ENCODE measurements around the gene FAM118B.
"Not testable (repeated sequence)": the region's sequence is repeated elsewhere in the genome, so short reads cannot be mapped to it uniquely, and the experiment has no call there.

FAM118B gene

DNA sequence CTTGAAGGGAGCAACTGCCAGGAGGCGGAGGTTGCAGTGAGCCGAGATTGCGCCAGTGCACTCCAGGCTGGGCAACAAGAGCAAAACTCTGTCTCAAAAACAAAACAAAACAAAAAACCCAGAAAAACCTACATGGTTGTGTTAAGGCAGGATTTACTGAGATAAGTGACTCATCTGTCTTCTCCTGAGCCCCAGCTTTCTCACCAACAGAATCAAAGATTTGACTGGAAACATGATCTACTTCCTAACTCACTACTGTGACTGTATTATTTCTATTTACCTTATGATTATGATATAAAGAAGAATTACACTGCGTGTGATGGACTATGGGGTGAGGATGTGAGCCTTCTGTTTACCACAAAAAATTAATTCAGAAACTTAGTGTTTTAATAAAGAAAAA, 21.8 kb downstream of the FAM118B start:
- no peak overlapping the region for H3K4me3 Mint-ChIP-seq
- H3K9me3 Mint-ChIP-seq: no peaks in the 10 kb centered on the region
- no peak for ATAC-seq (replicated peaks; ENCODE audit: extremely low read depth, poor library complexity, severe bottlenecking)
- H3K27ac Mint-ChIP-seq (ENCODE audit: low read depth): no peak overlapping the region
- no peaks in the 10 kb centered on the region for H3K4me1 Mint-ChIP-seq
- no peaks in the 10 kb centered on the region for H3K27me3 Mint-ChIP-seq
- no peak for DNase-seq (ENCODE audit: low spot score in 2 of 2)
- peaks cover 14% of the 10 kb centered on the region for H3K36me3 Mint-ChIP-seq (ENCODE audit: insufficient read depth)

DNA sequence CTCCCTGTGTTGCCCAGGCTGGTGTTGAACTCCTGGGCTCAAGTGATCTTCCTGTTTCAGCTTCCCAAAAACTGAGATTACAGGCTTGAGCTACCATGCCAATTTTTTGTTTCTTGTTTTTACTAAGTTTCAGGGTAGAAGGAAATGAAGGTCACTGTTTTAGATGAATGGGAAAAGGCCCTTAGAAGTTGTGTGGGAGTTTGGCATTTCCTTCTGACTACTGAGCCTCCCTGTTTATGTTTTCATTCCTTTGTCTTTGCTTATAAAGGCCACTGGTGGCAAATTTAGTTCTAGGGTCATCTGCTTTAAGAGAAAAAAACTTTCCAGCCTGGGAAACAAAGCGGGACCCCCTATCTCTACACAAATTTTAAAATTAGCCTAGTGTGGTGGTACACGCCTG, 35.1 kb downstream of the FAM118B start:
- no peak overlapping the region for H3K27ac Mint-ChIP-seq (ENCODE audit: low read depth)
- ATAC-seq (replicated peaks; ENCODE audit: extremely low read depth, poor library complexity, severe bottlenecking) (no peak), DNase-seq (ENCODE audit: low spot score in 2 of 2) (no peak)
- no peaks in the 10 kb centered on the region for H3K27me3 Mint-ChIP-seq
- peaks cover 18% of the 10 kb centered on the region for H3K36me3 Mint-ChIP-seq (ENCODE audit: insufficient read depth)
- no peaks in the 10 kb centered on the region for H3K9me3 Mint-ChIP-seq
- H3K4me3 Mint-ChIP-seq: no peak overlapping the region
- H3K4me1 Mint-ChIP-seq: no peaks in the 10 kb centered on the region

DNA sequence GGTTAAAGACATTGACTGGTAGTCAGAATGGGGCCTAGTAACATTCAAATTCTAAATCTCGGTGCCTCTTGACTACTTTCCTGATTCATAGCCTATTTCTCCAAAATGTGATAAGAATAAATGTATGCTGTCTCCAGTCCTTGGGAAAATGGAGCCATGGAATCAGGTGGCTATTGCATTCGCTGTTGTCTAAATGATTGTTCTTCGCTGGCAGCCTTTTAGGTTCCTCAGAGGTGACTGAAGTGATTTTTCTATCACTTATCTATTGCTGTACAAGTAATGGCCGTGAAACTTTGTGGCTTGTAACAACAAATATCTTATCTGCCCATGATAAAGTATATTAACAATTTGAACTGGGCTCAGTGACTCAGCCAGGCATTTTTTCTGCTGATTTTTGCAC, 41.7 kb downstream of the FAM118B start:
- Mint-ChIP-seq H3K4me3 (no peak overlapping the region), H3K27ac (ENCODE audit: low read depth) (no peak overlapping the region), H3K36me3 (ENCODE audit: insufficient read depth) (peaks cover 15% of the 10 kb centered on the region), H3K4me1 (no peaks in the 10 kb centered on the region), H3K9me3 (no peaks in the 10 kb centered on the region), H3K27me3 (no peaks in the 10 kb centered on the region)
- DNase-seq (ENCODE audit: low spot score in 2 of 2) (no peak), ATAC-seq (replicated peaks; ENCODE audit: extremely low read depth, poor library complexity, severe bottlenecking) (no peak)

DNA sequence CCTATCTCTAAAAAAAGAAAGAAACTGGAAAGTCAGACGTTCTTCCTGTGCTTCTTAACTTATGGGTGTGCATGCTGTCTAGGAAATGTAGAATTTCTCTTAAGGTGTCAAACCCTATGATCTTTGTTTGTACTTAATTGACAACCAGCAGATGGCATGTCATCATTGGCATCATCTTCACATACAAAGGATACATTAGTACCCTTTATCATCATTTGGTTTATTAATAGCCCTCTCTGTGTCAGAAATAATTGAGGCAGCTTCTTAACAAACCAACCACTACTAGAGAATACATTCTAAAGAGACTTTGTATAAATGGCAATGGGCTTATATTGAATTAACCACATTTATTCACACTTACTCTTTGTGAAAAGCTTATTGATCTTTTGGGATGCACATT, 43.2 kb downstream of the FAM118B start:
- ATAC-seq (replicated peaks; ENCODE audit: extremely low read depth, poor library complexity, severe bottlenecking): no peak
- peaks cover 15% of the 10 kb centered on the region for H3K36me3 Mint-ChIP-seq (ENCODE audit: insufficient read depth)
- DNase-seq (ENCODE audit: low spot score in 2 of 2): no peak
- H3K4me3 Mint-ChIP-seq: no peak overlapping the region
- H3K27ac Mint-ChIP-seq (ENCODE audit: low read depth): no peak overlapping the region
- no peaks in the 10 kb centered on the region for H3K4me1 Mint-ChIP-seq
- H3K27me3 Mint-ChIP-seq: no peaks in the 10 kb centered on the region
- H3K9me3 Mint-ChIP-seq: no peaks in the 10 kb centered on the region

DNA sequence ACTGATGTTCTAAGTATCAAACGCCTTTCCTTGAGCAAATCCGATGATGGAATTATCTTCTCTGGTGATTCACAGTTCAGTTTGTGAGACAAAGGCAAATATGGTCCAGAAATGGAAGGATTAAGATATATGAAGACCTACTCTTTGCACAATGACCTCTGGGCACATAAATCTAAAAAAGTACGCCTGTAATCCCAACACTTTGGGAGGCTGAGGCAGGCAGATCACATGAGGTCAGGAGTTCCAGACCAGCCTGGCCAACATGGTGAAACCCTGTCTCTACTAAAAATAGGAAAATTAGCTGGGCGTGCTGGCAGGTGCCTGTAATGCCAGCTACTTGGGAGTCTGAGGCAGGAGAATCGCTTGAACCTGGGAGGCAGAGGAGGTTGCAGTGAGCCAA, 43.9 kb downstream of the FAM118B start:
- not testable (repeated sequence) for DNase-seq (ENCODE audit: low spot score in 2 of 2); H3K27me3 Mint-ChIP-seq; H3K9me3 Mint-ChIP-seq; H3K4me1 Mint-ChIP-seq; H3K4me3 Mint-ChIP-seq; ATAC-seq (replicated peaks; ENCODE audit: extremely low read depth, poor library complexity, severe bottlenecking); H3K27ac Mint-ChIP-seq (ENCODE audit: low read depth)
- H3K36me3 Mint-ChIP-seq (ENCODE audit: insufficient read depth): peaks cover 18% of the 10 kb centered on the region

DNA sequence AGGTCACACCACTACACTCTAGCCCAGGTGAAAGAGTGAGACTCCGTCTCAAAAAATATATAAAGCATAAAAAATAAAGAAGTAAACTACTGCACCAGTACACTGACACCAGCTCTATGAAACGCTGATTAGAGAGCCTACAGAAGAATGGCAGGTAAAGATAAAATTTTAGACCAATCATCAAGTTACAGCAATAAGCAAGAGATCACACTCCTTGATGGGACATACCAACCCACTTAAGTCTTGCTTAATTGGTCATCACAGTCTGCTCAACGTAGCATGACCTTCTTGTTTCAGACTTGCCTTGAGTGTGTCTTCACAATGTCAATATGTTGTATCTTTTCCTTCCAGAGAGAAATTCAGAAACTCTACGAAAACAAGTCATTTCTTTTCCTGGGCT, 44.6 kb downstream of the FAM118B start:
- peaks cover 19% of the 10 kb centered on the region for H3K36me3 Mint-ChIP-seq (ENCODE audit: insufficient read depth)

DNA sequence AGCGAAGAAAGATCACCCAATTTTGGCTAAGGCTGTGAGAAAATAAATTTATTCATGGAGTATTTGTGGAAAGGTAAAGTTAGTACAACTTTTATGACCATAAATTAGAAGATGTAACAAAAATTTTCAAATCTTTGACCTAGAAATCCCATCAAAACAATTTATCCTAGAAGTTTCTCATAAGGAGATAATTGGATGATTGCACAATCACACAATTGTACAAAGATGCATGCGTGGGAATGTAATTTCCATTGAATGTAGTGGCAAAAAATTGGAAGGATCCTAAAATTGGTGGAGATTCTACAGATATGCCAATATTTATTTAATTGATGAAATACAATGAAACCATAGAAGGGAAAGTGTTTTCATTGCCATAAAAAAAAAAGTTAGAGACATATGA, 45.6 kb downstream of the FAM118B start:
- peaks cover 18% of the 10 kb centered on the region for H3K36me3 Mint-ChIP-seq (ENCODE audit: insufficient read depth)
- H3K9me3 Mint-ChIP-seq: no peaks in the 10 kb centered on the region
- DNase-seq (ENCODE audit: low spot score in 2 of 2): no peak
- H3K4me3 Mint-ChIP-seq: no peak overlapping the region
- H3K27me3 Mint-ChIP-seq: no peaks in the 10 kb centered on the region
- no peak overlapping the region for H3K27ac Mint-ChIP-seq (ENCODE audit: low read depth)
- no peaks in the 10 kb centered on the region for H3K4me1 Mint-ChIP-seq
- ATAC-seq (replicated peaks; ENCODE audit: extremely low read depth, poor library complexity, severe bottlenecking): no peak

More for the DNA sequence above, 44.6 kb downstream of the FAM118B start:
- peak overlapping the region; percentile 19 for H3K27ac Mint-ChIP-seq (ENCODE audit: low read depth)
- no peaks in the 10 kb centered on the region for H3K9me3 Mint-ChIP-seq
- ATAC-seq (replicated peaks; ENCODE audit: extremely low read depth, poor library complexity, severe bottlenecking) (no peak), DNase-seq (ENCODE audit: low spot score in 2 of 2) (no peak)
- no peak overlapping the region for H3K4me3 Mint-ChIP-seq
- no peaks in the 10 kb centered on the region for H3K27me3 Mint-ChIP-seq
- H3K4me1 Mint-ChIP-seq: no peaks in the 10 kb centered on the region

DNA sequence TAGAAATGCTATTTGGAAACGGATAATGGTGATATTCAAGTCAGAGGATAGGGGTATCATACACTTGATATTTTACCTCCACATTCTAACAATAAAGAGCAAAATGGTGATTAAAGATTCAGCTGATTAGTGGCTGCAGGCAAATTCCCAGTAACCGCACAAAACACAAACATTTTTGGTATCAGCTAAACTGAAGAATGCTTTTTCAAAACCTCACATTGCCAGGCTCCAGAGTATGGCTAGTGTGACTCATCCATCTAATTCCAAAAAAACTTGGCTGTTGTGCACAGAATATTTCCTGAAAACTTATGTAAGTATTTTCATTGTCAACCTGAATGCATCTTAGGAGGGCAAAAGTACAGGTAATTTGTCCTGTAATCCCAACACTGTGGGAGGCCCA, 46.2 kb downstream of the FAM118B start:
- Mint-ChIP-seq H3K27me3 (no peaks in the 10 kb centered on the region), H3K27ac (ENCODE audit: low read depth) (no peak overlapping the region), H3K9me3 (no peaks in the 10 kb centered on the region), H3K4me1 (no peaks in the 10 kb centered on the region), H3K4me3 (no peak overlapping the region), H3K36me3 (ENCODE audit: insufficient read depth) (peaks cover 18% of the 10 kb centered on the region)
- DNase-seq (ENCODE audit: low spot score in 2 of 2) (no peak), ATAC-seq (replicated peaks; ENCODE audit: extremely low read depth, poor library complexity, severe bottlenecking) (no peak)

DNA sequence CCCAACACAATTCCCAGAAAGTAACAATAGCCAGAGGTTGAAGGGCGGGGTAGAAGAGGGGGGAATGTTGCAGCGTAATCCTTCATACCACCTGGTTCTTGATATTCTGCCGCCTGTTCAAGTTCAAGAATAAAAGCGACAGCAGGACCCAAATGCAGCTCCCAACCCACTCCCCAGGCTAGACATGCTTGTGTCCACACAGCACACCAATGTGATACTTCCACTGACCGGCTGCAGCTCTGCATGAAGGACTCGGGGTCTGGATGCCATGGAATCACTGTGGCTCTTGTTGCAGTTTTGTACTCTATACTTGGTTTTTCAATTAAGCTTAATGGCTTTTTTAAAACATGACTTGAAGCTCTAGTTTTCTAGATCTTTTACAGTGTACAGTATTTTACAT, 50.6 kb downstream of the FAM118B start:
- ATAC-seq (replicated peaks; ENCODE audit: extremely low read depth, poor library complexity, severe bottlenecking) (no peak), DNase-seq (ENCODE audit: low spot score in 2 of 2) (no peak)
- no peaks in the 10 kb centered on the region for H3K9me3 Mint-ChIP-seq
- H3K4me3 Mint-ChIP-seq: no peak overlapping the region
- H3K27ac Mint-ChIP-seq (ENCODE audit: low read depth): no peak overlapping the region
- no peaks in the 10 kb centered on the region for H3K27me3 Mint-ChIP-seq
- peaks cover 50% of the 10 kb centered on the region for H3K36me3 Mint-ChIP-seq (ENCODE audit: insufficient read depth)
- peaks cover 14% of the 10 kb centered on the region for H3K4me1 Mint-ChIP-seq

DNA sequence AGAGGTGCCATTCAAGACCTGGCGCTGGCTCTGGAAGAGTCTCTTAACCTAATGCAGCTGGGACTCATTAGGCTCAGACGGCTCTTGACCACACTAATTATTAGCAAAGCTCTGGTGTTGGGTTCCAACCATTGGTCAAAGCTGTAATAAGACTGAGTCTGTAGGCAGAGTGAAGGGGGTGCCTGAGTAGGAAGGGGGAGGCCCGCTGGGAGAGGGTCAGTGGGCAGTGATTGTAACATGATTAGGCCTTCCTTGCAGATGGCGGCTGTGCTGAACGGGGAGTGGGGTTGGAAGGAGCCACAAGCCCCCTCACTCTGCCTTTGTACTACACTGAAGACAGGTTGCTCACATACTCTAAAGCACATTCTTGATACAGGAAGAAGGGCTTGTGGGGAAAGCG, 51.9 kb downstream of the FAM118B start:
- Mint-ChIP-seq H3K9me3 (no peaks in the 10 kb centered on the region), H3K4me1 (peaks cover 22% of the 10 kb centered on the region), H3K27ac (ENCODE audit: low read depth) (no peak overlapping the region), H3K4me3 (no peak overlapping the region), H3K27me3 (no peaks in the 10 kb centered on the region), H3K36me3 (ENCODE audit: insufficient read depth) (peaks cover 52% of the 10 kb centered on the region)
- DNase-seq (ENCODE audit: low spot score in 2 of 2): no peak
- no peak for ATAC-seq (replicated peaks; ENCODE audit: extremely low read depth, poor library complexity, severe bottlenecking)

DNA sequence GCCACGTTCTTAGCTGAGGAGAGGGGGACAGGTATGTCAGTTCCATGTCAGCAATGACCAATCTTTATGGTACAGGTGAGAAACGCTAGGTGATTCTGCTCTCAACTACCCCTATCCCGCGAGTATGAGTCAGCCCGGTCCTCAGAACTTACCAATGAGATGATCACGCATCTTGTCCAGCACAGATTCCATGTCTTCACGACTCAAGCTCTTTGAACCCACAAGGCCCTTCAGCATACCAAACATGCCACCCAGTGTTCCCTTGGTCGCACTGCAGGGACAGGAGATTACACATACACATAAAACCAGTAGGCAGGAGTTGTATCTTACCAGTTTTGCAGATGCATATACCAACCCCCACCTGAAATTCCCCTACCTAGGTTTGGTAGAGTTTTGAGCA, 54.2 kb downstream of the FAM118B start:
- Mint-ChIP-seq H3K36me3 (ENCODE audit: insufficient read depth) (peaks cover 52% of the 10 kb centered on the region), H3K27me3 (no peaks in the 10 kb centered on the region), H3K9me3 (no peaks in the 10 kb centered on the region), H3K4me1 (peaks cover 32% of the 10 kb centered on the region), H3K4me3 (no peak overlapping the region), H3K27ac (ENCODE audit: low read depth) (peak overlapping the region; percentile 52)
- DNase-seq (ENCODE audit: low spot score in 2 of 2) (no peak), ATAC-seq (replicated peaks; ENCODE audit: extremely low read depth, poor library complexity, severe bottlenecking) (no peak)

DNA sequence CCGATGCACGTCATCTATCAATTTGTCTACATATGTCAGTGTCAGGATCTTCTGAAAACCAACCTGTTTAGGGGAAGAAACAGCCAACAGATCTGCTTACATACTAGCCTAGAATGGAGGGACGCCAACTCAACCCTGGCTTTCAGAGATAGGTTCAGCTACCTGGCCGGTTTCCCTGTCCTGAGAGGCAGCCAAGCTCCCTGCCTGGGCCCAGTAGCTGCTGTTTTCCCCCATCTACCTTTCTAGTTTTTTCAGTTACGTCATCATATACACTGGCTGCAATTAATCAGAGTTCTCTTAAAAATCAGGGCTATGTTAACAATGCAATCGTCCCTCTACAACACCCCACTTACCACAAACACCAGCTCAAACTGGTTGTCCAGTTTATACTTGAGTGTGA, 56.1 kb downstream of the FAM118B start:
- Mint-ChIP-seq H3K9me3 (no peaks in the 10 kb centered on the region), H3K27me3 (no peaks in the 10 kb centered on the region), H3K4me3 (peak overlapping the region; percentile 98), H3K36me3 (ENCODE audit: insufficient read depth) (peaks cover 52% of the 10 kb centered on the region), H3K4me1 (peaks cover 32% of the 10 kb centered on the region), H3K27ac (ENCODE audit: low read depth) (peak overlapping the region; percentile 99)
- DNase-seq (ENCODE audit: low spot score in 2 of 2): no peak
- no peak for ATAC-seq (replicated peaks; ENCODE audit: extremely low read depth, poor library complexity, severe bottlenecking)

DNA sequence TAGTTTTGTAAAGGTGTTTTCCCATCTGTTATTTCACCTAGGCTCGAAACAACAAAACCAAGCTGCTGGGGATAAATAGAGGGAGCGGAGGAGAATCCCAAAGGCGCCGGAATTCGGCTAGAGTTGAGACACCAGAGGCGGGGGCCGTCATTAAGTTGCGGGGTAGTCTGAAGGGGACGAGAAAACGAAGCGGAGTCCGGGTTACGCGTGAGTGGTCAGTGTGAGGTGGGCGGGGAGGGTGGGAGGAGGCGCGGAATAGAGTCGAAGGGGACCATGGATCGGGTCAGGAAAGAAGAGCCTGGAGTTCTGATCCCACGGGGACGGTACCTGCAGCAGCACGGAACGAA, 56.8 kb downstream of the FAM118B start:
- H3K9me3 Mint-ChIP-seq: no peaks in the 10 kb centered on the region
- no peaks in the 10 kb centered on the region for H3K27me3 Mint-ChIP-seq
- H3K36me3 Mint-ChIP-seq (ENCODE audit: insufficient read depth): peaks cover 46% of the 10 kb centered on the region
- ATAC-seq (replicated peaks; ENCODE audit: extremely low read depth, poor library complexity, severe bottlenecking) (no peak), DNase-seq (ENCODE audit: low spot score in 2 of 2) (no peak)
- H3K4me3 Mint-ChIP-seq: peak overlapping the region; percentile 98
- peaks cover 32% of the 10 kb centered on the region for H3K4me1 Mint-ChIP-seq
- peak overlapping the region; percentile 99 for H3K27ac Mint-ChIP-seq (ENCODE audit: low read depth)

All from central memory CD8-positive, alpha-beta T cell (primary cell).